Large intestine (tissue), 3 donors: ENCODE results near the gene TMEM107. TPM values are rescaled to one million over a fixed set of nuclear protein-coding genes. Genes with fewer than 3 reads are reported as not detected.

Experiments
- DNase-seq, 2 donors: peaks; one replicate each; pipeline versions ENCODE4 v3.0.0 to v3.0.0-alpha.2; 2013
- H3K27ac ChIP-seq: one replicate; pipeline ENCODE4 v1.5.1; 2013; ENCODE audit warnings: low read length
- H3K27me3 ChIP-seq: 2 replicates; pipeline ENCODE4 v1.6.1; 2013; ENCODE audit warnings: low read length; ENCODE audit not compliant: control insufficient read depth, insufficient read depth
- H3K36me3 ChIP-seq: 2 replicates; pipeline ENCODE4 v1.6.1; 2013; ENCODE audit warnings: low read length; ENCODE audit not compliant: control insufficient read depth, insufficient read depth
- H3K4me1 ChIP-seq: one replicate; pipeline ENCODE4 v1.6.1; 2013; ENCODE audit warnings: low read length; ENCODE audit not compliant: control insufficient read depth, insufficient read depth
- H3K4me3 ChIP-seq: one replicate; pipeline ENCODE4 v1.5.1; 2013; ENCODE audit warnings: low read length
- H3K9me3 ChIP-seq: one replicate; pipeline ENCODE4 v1.6.1; 2013; ENCODE audit warnings: mild to moderate bottlenecking, low read depth, low read length, moderate library complexity; ENCODE audit not compliant: control insufficient read depth
- WGBS: methylation state at CpG from one replicate; pipeline ENCODE4 v1.1.5; 2013; ENCODE audit warnings: low lambda C conversion rate; ENCODE audit not compliant: insufficient coverage; 5-methylcytosine and 5-hydroxymethylcytosine counted together
- polyA plus RNA-seq: library from polyadenylated mRNA; unstranded; fragments of 120-200 nt; gene quantifications from one replicate; pipeline ENCODE4 v1.2.1, GENCODE V29; 2013

TMEM107 gene
- polyA plus RNA-seq, 1 donor, result 11.4 TPM

DNA sequence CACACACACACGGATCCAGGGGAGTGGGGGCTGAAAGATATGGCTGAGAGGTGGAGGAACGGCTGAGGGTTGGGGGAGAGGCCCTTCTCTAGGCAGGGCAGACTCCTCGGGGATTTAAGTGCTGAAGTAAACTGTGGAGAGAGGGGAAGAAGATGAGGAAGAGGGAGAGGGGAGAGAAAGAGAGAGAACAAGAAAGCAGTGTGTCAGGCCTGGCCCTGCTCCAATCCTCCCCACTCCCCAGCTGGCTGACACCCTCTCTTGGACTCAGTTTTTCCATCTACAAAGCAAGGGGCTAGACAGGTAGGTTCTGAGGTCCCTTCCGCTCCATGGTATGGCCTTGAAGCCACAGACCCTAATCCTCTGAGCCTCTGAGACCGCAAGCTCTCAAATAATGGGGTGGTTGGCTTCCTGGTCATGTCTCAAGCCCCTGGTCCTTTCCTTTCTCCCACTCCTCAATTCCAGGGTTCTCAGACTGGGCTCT lies 15.4 kb downstream of the TMEM107 start:
- Histone ChIP-seq H3K27me3 (no peaks in the 10 kb centered on the region), H3K4me1 (peaks cover 44% of the 10 kb centered on the region), H3K9me3 (no peaks in the 10 kb centered on the region), H3K27ac (peak overlapping the region; percentile 9), H3K36me3 (peaks cover 20% of the 10 kb centered on the region), H3K4me3 (no peak overlapping the region)
- no peak for DNase-seq
- WGBS, result no CpG with 5 or more reads among the region's 5 CpGs

- H3K4me1 ChIP-seq, result peaks cover 50% of the 10 kb centered on the region
- H3K27ac ChIP-seq, result no peak overlapping the region
- peak in 1 of 2 donors; percentile 1 for DNase-seq
- H3K27me3 ChIP-seq, result no peaks in the 10 kb centered on the region
- no peaks in the 10 kb centered on the region for H3K9me3 ChIP-seq
- WGBS, result 75% methylated on average over 3 of the region's 4 CpGs
- H3K4me3 ChIP-seq, result no peak overlapping the region
- H3K36me3 ChIP-seq, result peaks cover 20% of the 10 kb centered on the region
These were observed 16.0 kb downstream of the TMEM107 start for GRCh38 chr17:8160224-8160577.

DNA sequence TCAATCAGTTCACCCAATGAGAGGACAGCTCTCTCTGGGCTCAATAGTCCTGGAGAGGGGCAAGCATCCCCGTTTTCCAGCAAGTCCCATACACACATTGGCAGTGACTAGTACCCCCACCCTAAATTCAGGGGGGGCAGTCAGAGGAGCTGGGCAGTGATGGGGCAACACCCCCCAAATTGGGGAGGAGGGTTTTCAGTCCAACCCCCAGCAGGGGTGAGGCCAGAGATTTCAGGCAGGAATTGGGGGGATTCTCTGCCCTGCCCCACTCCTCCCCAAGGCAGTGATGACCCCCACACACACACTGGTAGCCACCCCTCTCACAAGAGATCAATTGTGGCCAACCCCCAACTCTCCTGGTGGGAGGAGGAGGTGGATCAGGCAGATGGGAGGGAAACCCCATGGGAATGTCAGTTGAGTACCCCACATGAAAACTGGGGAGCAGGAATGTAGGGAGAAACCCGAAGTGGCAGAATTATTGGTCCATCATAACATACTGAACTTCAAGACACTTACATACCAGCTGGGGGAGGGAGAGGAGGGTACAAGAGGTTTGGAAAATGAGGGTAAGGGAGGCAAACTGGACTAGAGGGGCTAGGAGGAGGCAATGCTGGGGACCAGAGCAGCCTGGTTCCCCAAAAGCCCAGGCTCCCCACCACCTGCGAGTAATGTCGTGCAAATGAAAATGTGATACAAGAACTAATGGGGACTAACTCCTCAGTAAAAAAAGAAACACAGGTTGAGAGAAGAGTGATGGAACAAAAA lies 16.5 kb downstream of the TMEM107 start:
- Histone ChIP-seq H3K4me3 (no peak overlapping the region), H3K36me3 (peaks cover 20% of the 10 kb centered on the region), H3K4me1 (peaks cover 52% of the 10 kb centered on the region), H3K27me3 (no peaks in the 10 kb centered on the region), H3K9me3 (no peaks in the 10 kb centered on the region), H3K27ac (no peak overlapping the region)
- WGBS, result no CpG with 5 or more reads among the region's 4 CpGs
- no peak for DNase-seq

DNA sequence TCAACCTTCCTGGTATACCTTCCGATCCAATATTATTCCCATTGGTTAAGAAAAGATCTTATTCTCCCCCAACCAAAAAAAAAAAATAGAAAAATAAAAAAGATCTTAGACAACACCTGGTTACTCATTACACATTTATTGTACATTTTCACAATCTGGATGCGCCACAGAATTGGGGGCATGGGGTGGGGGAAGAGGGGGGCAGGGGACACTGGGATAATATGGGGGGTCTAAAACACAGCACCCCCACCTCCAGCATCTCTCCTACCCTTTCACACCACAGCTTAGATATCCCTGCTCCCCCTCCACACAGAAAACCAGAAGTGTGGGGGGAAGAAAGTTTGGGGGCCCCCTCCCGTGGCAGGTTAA lies 17.2 kb downstream of the TMEM107 start:
- WGBS, result 0% methylated on average over 1 of the region's 3 CpGs
- DNase-seq, result no peak
- peaks cover 20% of the 10 kb centered on the region for H3K36me3 ChIP-seq
- peaks cover 52% of the 10 kb centered on the region for H3K4me1 ChIP-seq
- H3K4me3 ChIP-seq, result no peak overlapping the region
- H3K27me3 ChIP-seq, result no peaks in the 10 kb centered on the region
- H3K9me3 ChIP-seq, result no peaks in the 10 kb centered on the region
- H3K27ac ChIP-seq, result peak overlapping the region; percentile 76

- WGBS, result no CpG with 5 or more reads among the region's 20 CpGs
- peaks cover 51% of the 10 kb centered on the region for H3K4me1 ChIP-seq
- no peak overlapping the region for H3K4me3 ChIP-seq
- no peaks in the 10 kb centered on the region for H3K27me3 ChIP-seq
- peaks cover 20% of the 10 kb centered on the region for H3K36me3 ChIP-seq
- peak; percentile 94 to 96 for DNase-seq
- peak overlapping the region; percentile 76 for H3K27ac ChIP-seq
- H3K9me3 ChIP-seq, result no peaks in the 10 kb centered on the region
These were observed 17.7 kb downstream of the TMEM107 start for GRCh38 chr17:8158267-8159031.

GRCh38 chr17:8156246-8156992 lies 19.8 kb downstream of the TMEM107 start:
- Histone ChIP-seq H3K4me1 (peaks cover 60% of the 10 kb centered on the region), H3K27me3 (no peaks in the 10 kb centered on the region), H3K36me3 (peaks cover 18% of the 10 kb centered on the region), H3K9me3 (no peaks in the 10 kb centered on the region), H3K27ac (peak overlapping the region; percentile 96), H3K4me3 (peak overlapping the region; percentile 79)
- DNase-seq, result peak; percentile 100
- no CpG with 5 or more reads among the region's 59 CpGs for WGBS

GRCh38 chr17:8155996-8156245 lies 20.3 kb downstream of the TMEM107 start:
- no peak for DNase-seq
- Histone ChIP-seq H3K4me3 (peak overlapping the region; percentile 79), H3K9me3 (no peaks in the 10 kb centered on the region), H3K27me3 (no peaks in the 10 kb centered on the region), H3K36me3 (peaks cover 14% of the 10 kb centered on the region), H3K4me1 (peaks cover 58% of the 10 kb centered on the region), H3K27ac (peak overlapping the region; percentile 89)
- no CpG with 5 or more reads among the region's 11 CpGs for WGBS

GRCh38 chr17:8155231-8155995 lies 20.8 kb downstream of the TMEM107 start:
- Histone ChIP-seq H3K27ac (peak overlapping the region; percentile 89), H3K9me3 (no peaks in the 10 kb centered on the region), H3K4me1 (peaks cover 59% of the 10 kb centered on the region), H3K4me3 (peak overlapping the region; percentile 79), H3K27me3 (no peaks in the 10 kb centered on the region), H3K36me3 (peaks cover 10% of the 10 kb centered on the region)
- WGBS, result no CpG with 5 or more reads among the region's 14 CpGs
- peak in 1 of 2 donors; percentile 36 for DNase-seq

- WGBS, result 80% methylated on average over 1 of the region's 11 CpGs
- no peak for DNase-seq
- Histone ChIP-seq H3K9me3 (no peaks in the 10 kb centered on the region), H3K36me3 (peaks cover 11% of the 10 kb centered on the region), H3K4me3 (peak overlapping the region; percentile 79), H3K4me1 (peaks cover 61% of the 10 kb centered on the region), H3K27ac (peak overlapping the region; percentile 89), H3K27me3 (no peaks in the 10 kb centered on the region)
These were observed 21.5 kb downstream of the TMEM107 start for GRCh38 chr17:8154608-8155155.
